MM.1S (cell line): ENCODE results near the gene SULT2A1.

Experiments used
- DNase-seq: peaks from one replicate; pipeline ENCODE4 v3.0.0-alpha.2; 2015
- H2AFZ ChIP-seq: fragments of 300-600 bp; sonication (generic); 2 replicates; pipeline ENCODE4 v1.6.0; 2016; ENCODE audit warnings: antibody characterized with exemption, low read length
- H3F3A ChIP-seq: fragments of 300-600 bp; sonication (generic); 2 replicates; pipeline ENCODE4 v1.6.1; 2016; ENCODE audit warnings: mild to moderate bottlenecking, antibody characterized with exemption, low read length, moderate library complexity, mixed read lengths; ENCODE audit not compliant: insufficient read depth
- H3K27ac ChIP-seq: fragments of 300-600 bp; sonication (generic); 2 replicates; pipeline ENCODE4 v1.5.1; 2016; ENCODE audit warnings: mild to moderate bottlenecking, low read length
- H3K27me3 ChIP-seq: fragments of 300-600 bp; sonication (generic); replicated peaks from 2 replicates; pipeline ENCODE4 v1.6.0; 2016; ENCODE audit warnings: low read length; ENCODE audit not compliant: insufficient read depth
- H3K36me3 ChIP-seq: fragments of 300-600 bp; sonication (generic); replicated peaks from 2 replicates; pipeline ENCODE4 v1.6.1; 2016; ENCODE audit warnings: mild to moderate bottlenecking, low read length, mixed read lengths; ENCODE audit not compliant: insufficient read depth
- H3K4me1 ChIP-seq: fragments of 300-600 bp; sonication (generic); 2 replicates; pipeline ENCODE4 v1.6.1; 2016; ENCODE audit warnings: low read length, mixed read lengths
- H3K4me2 ChIP-seq: fragments of 300-600 bp; sonication (generic); 2 replicates; pipeline ENCODE4 v1.6.0; 2016; ENCODE audit warnings: low read depth, low read length
- H3K4me3 ChIP-seq: fragments of 300-600 bp; sonication (generic); 2 replicates; pipeline ENCODE4 v1.5.1; 2016; ENCODE audit warnings: low read length, mixed read lengths
- H3K79me2 ChIP-seq: fragments of 300-600 bp; sonication (generic); 2 replicates; pipeline ENCODE4 v1.6.1; 2016; ENCODE audit warnings: mixed run types, low read length, mixed read lengths
- H3K9ac ChIP-seq: fragments of 300-600 bp; sonication (generic); 2 replicates; pipeline ENCODE4 v1.6.1; 2016; ENCODE audit warnings: low read length, mixed read lengths
- H3K9me2 ChIP-seq: fragments of 300-600 bp; sonication (generic); replicated peaks from 2 replicates; pipeline ENCODE4 v1.6.1; 2016; ENCODE audit warnings: mild to moderate bottlenecking, low read length, mixed read lengths; ENCODE audit not compliant: insufficient read depth
- H3K9me3 ChIP-seq: fragments of 300-600 bp; sonication (generic); replicated peaks from 2 replicates; pipeline ENCODE4 v1.6.1; 2016; ENCODE audit warnings: mild to moderate bottlenecking, low read length, mixed read lengths; ENCODE audit not compliant: insufficient read depth
- H4K20me1 ChIP-seq: fragments of 300-600 bp; sonication (generic); 2 replicates; pipeline ENCODE4 v1.6.1; 2016; ENCODE audit warnings: mild to moderate bottlenecking, low read length, moderate library complexity, mixed read lengths; ENCODE audit not compliant: insufficient read depth
- EZH2 ChIP-seq: fragments of 300-600 bp; sonication (generic); optimal IDR thresholded peaks from 2 replicates; pipeline ENCODE3; 2017; ENCODE audit warnings: low read depth, mild to moderate bottlenecking, antibody characterized with exemption, low read length, mixed read lengths
- EZH2phosphoT487 ChIP-seq: fragments of 300-600 bp; sonication (generic); IDR thresholded peaks from 2 replicates; pipeline ENCODE4 v1.6.1; 2018; ENCODE audit warnings: antibody characterized with exemption, low read length
- TF ChIP-seq, protein P1 (sequence below): fragments of 300-600 bp; sonication (generic); IDR thresholded peaks from 2 replicates; pipeline ENCODE4 v1.5.1; 2016; ENCODE audit warnings: antibody characterized with exemption, low read length, mixed read lengths

Gene SULT2A1

GRCh38 chr19:47839411-47839810 is 46.7 kb downstream of the SULT2A1 start:
- Histone ChIP-seq H3K4me2 (no peak overlapping the region), H3K9me3 (no peaks in the 10 kb centered on the region), H3K27ac (no peak overlapping the region), H3F3A (no peaks in the 10 kb centered on the region), H4K20me1 (no peaks in the 10 kb centered on the region), H2AFZ (no peak overlapping the region), H3K9ac (no peak overlapping the region), H3K79me2 (no peaks in the 10 kb centered on the region), H3K36me3 (no peaks in the 10 kb centered on the region), H3K4me1 (no peaks in the 10 kb centered on the region), H3K9me2 (no peaks in the 10 kb centered on the region), H3K4me3 (no peak overlapping the region), H3K27me3 (peaks cover 59% of the 10 kb centered on the region)
- no peak for TF ChIP-seq EZH2
- DNase-seq, result no peak

DNA sequence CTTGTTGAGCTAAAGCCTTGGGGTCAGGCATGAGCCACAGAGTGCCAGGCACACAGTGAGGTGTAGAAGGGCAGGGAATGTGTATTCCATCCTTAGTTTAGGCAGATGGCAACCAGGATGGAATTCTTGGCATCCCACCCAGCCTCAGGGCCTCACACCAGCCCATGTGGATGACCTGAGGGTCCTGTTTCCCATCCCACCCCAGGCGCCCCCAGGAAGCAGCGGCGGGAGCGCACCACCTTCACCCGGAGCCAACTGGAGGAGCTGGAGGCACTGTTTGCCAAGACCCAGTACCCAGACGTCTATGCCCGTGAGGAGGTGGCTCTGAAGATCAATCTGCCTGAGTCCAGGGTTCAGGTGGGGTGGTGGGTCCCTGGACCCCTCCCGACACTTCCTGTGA is 50.1 kb downstream of the SULT2A1 start:
- H3K4me3 ChIP-seq, result no peak overlapping the region
- no peaks in the 10 kb centered on the region for H3K4me1 ChIP-seq
- TF ChIP-seq EZH2phosphoT487, result no peak
- no peak for TF ChIP-seq EZH2
- TF ChIP-seq, protein P1, sequence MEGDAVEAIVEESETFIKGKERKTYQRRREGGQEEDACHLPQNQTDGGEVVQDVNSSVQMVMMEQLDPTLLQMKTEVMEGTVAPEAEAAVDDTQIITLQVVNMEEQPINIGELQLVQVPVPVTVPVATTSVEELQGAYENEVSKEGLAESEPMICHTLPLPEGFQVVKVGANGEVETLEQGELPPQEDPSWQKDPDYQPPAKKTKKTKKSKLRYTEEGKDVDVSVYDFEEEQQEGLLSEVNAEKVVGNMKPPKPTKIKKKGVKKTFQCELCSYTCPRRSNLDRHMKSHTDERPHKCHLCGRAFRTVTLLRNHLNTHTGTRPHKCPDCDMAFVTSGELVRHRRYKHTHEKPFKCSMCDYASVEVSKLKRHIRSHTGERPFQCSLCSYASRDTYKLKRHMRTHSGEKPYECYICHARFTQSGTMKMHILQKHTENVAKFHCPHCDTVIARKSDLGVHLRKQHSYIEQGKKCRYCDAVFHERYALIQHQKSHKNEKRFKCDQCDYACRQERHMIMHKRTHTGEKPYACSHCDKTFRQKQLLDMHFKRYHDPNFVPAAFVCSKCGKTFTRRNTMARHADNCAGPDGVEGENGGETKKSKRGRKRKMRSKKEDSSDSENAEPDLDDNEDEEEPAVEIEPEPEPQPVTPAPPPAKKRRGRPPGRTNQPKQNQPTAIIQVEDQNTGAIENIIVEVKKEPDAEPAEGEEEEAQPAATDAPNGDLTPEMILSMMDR, result no peak
- H3K9me3 ChIP-seq, result no peaks in the 10 kb centered on the region
- no peak overlapping the region for H3K4me2 ChIP-seq
- peaks cover 53% of the 10 kb centered on the region for H3K27me3 ChIP-seq
- H3K79me2 ChIP-seq, result no peaks in the 10 kb centered on the region
- no peak overlapping the region for H2AFZ ChIP-seq
- no peak for DNase-seq
- H3K27ac ChIP-seq, result no peak overlapping the region
- H4K20me1 ChIP-seq, result no peaks in the 10 kb centered on the region
- no peaks in the 10 kb centered on the region for H3F3A ChIP-seq
- H3K9ac ChIP-seq, result no peak overlapping the region
- H3K9me2 ChIP-seq, result no peaks in the 10 kb centered on the region
- H3K36me3 ChIP-seq, result no peaks in the 10 kb centered on the region

DNA sequence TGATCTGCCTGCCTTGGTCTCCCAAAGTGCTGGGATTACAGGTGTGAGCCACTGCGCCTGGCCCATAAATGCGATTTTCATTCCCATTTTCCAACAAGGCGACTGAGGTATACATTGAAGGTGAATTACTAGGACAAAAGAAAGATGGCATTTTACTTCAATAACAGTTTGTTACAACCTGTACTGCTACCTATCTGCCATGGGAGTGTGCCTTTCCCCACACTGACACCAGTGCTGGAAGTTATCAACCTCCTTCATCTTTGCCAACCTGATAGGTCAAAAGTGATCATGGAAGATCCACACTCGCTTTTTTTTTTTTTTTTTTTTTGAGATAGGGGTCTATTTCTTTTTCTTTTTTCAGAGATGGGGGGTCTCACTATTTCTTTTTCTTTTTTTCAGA is 53.4 kb downstream of the SULT2A1 start:
- no peaks in the 10 kb centered on the region for H3K4me1 ChIP-seq
- no peaks in the 10 kb centered on the region for H4K20me1 ChIP-seq
- TF ChIP-seq EZH2phosphoT487 (no peak), EZH2 (no peak)
- TF ChIP-seq, protein P1, result no peak
- no peaks in the 10 kb centered on the region for H3K9me3 ChIP-seq
- no peaks in the 10 kb centered on the region for H3K79me2 ChIP-seq
- H3K4me3 ChIP-seq, result no peak overlapping the region
- no peak overlapping the region for H3K9ac ChIP-seq
- no peak for DNase-seq
- no peaks in the 10 kb centered on the region for H3F3A ChIP-seq
- peaks cover 54% of the 10 kb centered on the region for H3K27me3 ChIP-seq
- H3K27ac ChIP-seq, result no peak overlapping the region
- no peaks in the 10 kb centered on the region for H3K36me3 ChIP-seq
- no peak overlapping the region for H2AFZ ChIP-seq
- no peak overlapping the region for H3K4me2 ChIP-seq
- no peaks in the 10 kb centered on the region for H3K9me2 ChIP-seq

- Histone ChIP-seq H3K4me1 (no peaks in the 10 kb centered on the region), H3K4me3 (no peak overlapping the region)
These were observed 59.3 kb downstream of the SULT2A1 start for GRCh38 chr19:47826800-47827199.

More at GRCh38 chr19:47826800-47827199, 59.3 kb downstream of the SULT2A1 start:
- no peaks in the 10 kb centered on the region for H3K79me2 ChIP-seq
- DNase-seq, result no peak
- H3K9me2 ChIP-seq, result no peaks in the 10 kb centered on the region
- no peaks in the 10 kb centered on the region for H4K20me1 ChIP-seq
- H3K4me2 ChIP-seq, result no peak overlapping the region
- H3K27ac ChIP-seq, result no peak overlapping the region
- H3K9me3 ChIP-seq, result no peaks in the 10 kb centered on the region
- H3K27me3 ChIP-seq, result peaks cover 78% of the 10 kb centered on the region
- H3K36me3 ChIP-seq, result no peaks in the 10 kb centered on the region
- TF ChIP-seq, protein P1, result no peak
- TF ChIP-seq EZH2phosphoT487, result no peak
- TF ChIP-seq EZH2, result no peak
- H2AFZ ChIP-seq, result no peak overlapping the region
- H3K9ac ChIP-seq, result no peak overlapping the region
- no peaks in the 10 kb centered on the region for H3F3A ChIP-seq
